Measurements from ENCODE around the gene LGR6. TPM values are rescaled to one million over a fixed set of nuclear protein-coding genes. Genes with fewer than 3 reads are reported as not detected.

LGR6 gene
- total and polyA plus RNA-seq, 2 donors (not counting 1 experiment from before 2014, with no cell fraction given), result 0.28 TPM; not detected in 1

DNA sequence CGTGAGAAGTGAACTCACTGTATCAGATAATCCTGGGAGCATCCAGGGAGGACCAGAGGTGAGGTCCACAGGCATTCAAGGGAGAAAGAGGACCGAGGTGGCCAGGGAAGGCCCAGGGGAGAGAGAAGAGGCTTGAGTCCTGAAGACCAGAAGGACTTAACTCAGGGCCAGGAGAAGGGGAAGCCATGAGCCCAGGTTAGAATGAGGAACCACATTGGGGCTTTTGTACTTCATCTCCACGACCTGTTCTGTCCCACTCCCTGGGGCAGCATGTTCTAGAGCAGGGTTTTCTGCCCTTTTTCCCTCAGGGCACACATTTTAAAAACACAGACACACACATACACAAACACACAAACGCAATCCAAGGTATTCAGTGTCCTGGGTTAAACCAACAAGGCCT, 8.4 kb downstream of the LGR6 start:
- no peak overlapping the region for H3K4me3 Mint-ChIP-seq
- Histone ChIP-seq H2AFZ (ENCODE audit: insufficient read depth, low read depth, low read length, poor library complexity, severe bottlenecking) (no peak overlapping the region), H3K4me1 (ENCODE audit: control insufficient read depth in 2 of 2, insufficient read depth in 2 of 2, low read length in 2 of 2) (peaks cover 5 to 7% of the 10 kb centered on the region in 2 donors), H3K4me2 (replicated peaks; ENCODE audit: low read depth, low read length, poor library complexity, severe bottlenecking) (no peak overlapping the region), H4K20me1 (ENCODE audit: control insufficient read depth, insufficient read depth, low read length, poor library complexity, severe bottlenecking) (no peaks in the 10 kb centered on the region), H3K9ac (ENCODE audit: low read length) (no peak overlapping the region), H3K36me3 (replicated peaks in 1 of 2; ENCODE audit: control extremely low read depth in 1 of 2, control insufficient read depth in 1 of 2, extremely low read depth in 1 of 2, insufficient read depth in 2 of 2, low read length in 1 of 2) (no peaks in the 10 kb centered on the region), H3K79me2 (ENCODE audit: control insufficient read depth, insufficient read depth, low read length) (no peaks in the 10 kb centered on the region), H3K27ac (ENCODE audit: low read length in 2 of 2) (no peak overlapping the region), H3K4me3 (ENCODE audit: control extremely low read depth in 1 of 5, extremely low read depth in 1 of 5, insufficient read depth in 1 of 5, low read depth in 2 of 5, low read length in 4 of 5) (no peak overlapping the region), H3K27me3 (replicated peaks in 1 of 4; ENCODE audit: control extremely low read depth in 1 of 4, control insufficient read depth in 3 of 4, insufficient read depth in 4 of 4, low read length in 3 of 4) (peaks cover 0 to 18% (median 3%) of the 10 kb centered on the region in 4 experiments), H3K9me3 (ENCODE audit: control extremely low read depth in 1 of 3, control insufficient read depth in 2 of 3, insufficient read depth in 1 of 3, low read length in 2 of 3) (no peaks in the 10 kb centered on the region)
- ChIA-PET POLR2A (no interaction called here), CTCF (interaction anchor here (0.9 to 1.3 kb wide), 4 partner anchors 9 to 47 kb away, joined by 3 to 8 read pairs (median 4); partner anchors contain the start of gene LGR6)
- intact Hi-C loops (cut with micrococcal nuclease), result no loop called here
- H3K27ac Mint-ChIP-seq, result no peak overlapping the region
- H3K9me3 Mint-ChIP-seq (ENCODE audit: insufficient read depth), result no peaks in the 10 kb centered on the region
- peaks cover 26% of the 10 kb centered on the region for H3K27me3 Mint-ChIP-seq
- DNase-seq, result no peak
- WGBS (ENCODE audit: insufficient coverage), result 61% methylated on average over 4 of the region's 4 CpGs
- TF ChIP-seq, protein P1, sequence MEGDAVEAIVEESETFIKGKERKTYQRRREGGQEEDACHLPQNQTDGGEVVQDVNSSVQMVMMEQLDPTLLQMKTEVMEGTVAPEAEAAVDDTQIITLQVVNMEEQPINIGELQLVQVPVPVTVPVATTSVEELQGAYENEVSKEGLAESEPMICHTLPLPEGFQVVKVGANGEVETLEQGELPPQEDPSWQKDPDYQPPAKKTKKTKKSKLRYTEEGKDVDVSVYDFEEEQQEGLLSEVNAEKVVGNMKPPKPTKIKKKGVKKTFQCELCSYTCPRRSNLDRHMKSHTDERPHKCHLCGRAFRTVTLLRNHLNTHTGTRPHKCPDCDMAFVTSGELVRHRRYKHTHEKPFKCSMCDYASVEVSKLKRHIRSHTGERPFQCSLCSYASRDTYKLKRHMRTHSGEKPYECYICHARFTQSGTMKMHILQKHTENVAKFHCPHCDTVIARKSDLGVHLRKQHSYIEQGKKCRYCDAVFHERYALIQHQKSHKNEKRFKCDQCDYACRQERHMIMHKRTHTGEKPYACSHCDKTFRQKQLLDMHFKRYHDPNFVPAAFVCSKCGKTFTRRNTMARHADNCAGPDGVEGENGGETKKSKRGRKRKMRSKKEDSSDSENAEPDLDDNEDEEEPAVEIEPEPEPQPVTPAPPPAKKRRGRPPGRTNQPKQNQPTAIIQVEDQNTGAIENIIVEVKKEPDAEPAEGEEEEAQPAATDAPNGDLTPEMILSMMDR (IDR thresholded peaks at IDR 0.05), result no peak
- TF ChIP-seq EZH2 (IDR thresholded peaks at IDR 0.05; ENCODE audit: borderline replicate concordance, insufficient read depth, low read depth, low read length, poor library complexity, severe bottlenecking), result no peak
- H3K4me1 Mint-ChIP-seq, result peaks cover 10% of the 10 kb centered on the region
- no peak for ATAC-seq (ENCODE audit: low read depth)

DNA sequence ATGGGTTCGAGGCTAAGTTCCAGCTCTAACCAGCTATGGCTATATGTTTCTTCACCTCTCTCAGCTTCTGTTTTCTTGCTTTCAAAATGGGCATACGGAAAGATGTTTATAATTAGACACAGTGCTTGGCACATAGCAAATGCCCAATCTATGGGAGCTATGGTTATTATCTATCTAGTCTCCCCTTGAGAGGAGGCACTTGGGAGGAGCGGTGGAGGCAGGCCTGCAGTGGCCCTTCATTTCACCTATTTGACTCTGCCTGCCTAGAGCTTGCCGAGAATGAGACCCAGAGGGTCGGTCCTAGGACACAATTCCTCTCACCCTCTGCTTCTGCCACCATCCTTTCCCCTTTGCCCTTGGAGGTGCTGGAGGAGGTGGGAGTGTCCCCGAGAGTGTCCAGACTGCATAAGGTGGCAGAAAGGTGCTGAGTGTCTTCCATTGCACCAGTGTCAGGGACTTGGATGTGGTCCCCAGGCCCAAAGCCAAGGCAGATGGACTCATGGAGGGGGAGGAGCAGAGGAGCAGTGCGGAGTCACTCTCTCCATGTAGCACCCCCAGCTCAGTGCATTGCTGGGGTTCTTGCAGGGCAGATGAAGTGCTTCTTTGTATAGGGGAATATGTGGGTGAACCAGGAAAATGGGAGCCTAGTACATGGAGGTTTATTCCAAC, 9.0 kb downstream of the LGR6 start:
- H3K4me1 Mint-ChIP-seq, result peaks cover 10% of the 10 kb centered on the region
- intact Hi-C loops (cut with micrococcal nuclease), result no loop called here
- WGBS (ENCODE audit: insufficient coverage), result 100% methylated on average over 1 of the region's 7 CpGs
- ChIA-PET CTCF (interaction anchor here (1.1 to 1.3 kb wide), 2 partner anchors 10 to 48 kb away, joined by 3 to 8 read pairs; partner anchors contain the start of gene LGR6), POLR2A (no interaction called here)
- Histone ChIP-seq H4K20me1 (ENCODE audit: control insufficient read depth, insufficient read depth, low read length, poor library complexity, severe bottlenecking) (no peaks in the 10 kb centered on the region), H3K27ac (ENCODE audit: low read length in 2 of 2) (no peak overlapping the region), H2AFZ (ENCODE audit: insufficient read depth, low read depth, low read length, poor library complexity, severe bottlenecking) (no peak overlapping the region), H3K9ac (ENCODE audit: low read length) (no peak overlapping the region), H3K4me1 (ENCODE audit: control insufficient read depth in 2 of 2, insufficient read depth in 2 of 2, low read length in 2 of 2) (peaks cover 5 to 7% of the 10 kb centered on the region in 2 donors), H3K36me3 (replicated peaks in 1 of 2; ENCODE audit: control extremely low read depth in 1 of 2, control insufficient read depth in 1 of 2, extremely low read depth in 1 of 2, insufficient read depth in 2 of 2, low read length in 1 of 2) (no peaks in the 10 kb centered on the region), H3K27me3 (replicated peaks in 1 of 4; ENCODE audit: control extremely low read depth in 1 of 4, control insufficient read depth in 3 of 4, insufficient read depth in 4 of 4, low read length in 3 of 4) (peaks cover 0 to 22% (median 3%) of the 10 kb centered on the region in 4 experiments), H3K4me2 (replicated peaks; ENCODE audit: low read depth, low read length, poor library complexity, severe bottlenecking) (no peak overlapping the region), H3K9me3 (ENCODE audit: control extremely low read depth in 1 of 3, control insufficient read depth in 2 of 3, insufficient read depth in 1 of 3, low read length in 2 of 3) (no peaks in the 10 kb centered on the region), H3K79me2 (ENCODE audit: control insufficient read depth, insufficient read depth, low read length) (no peaks in the 10 kb centered on the region), H3K4me3 (ENCODE audit: control extremely low read depth in 1 of 5, extremely low read depth in 1 of 5, insufficient read depth in 1 of 5, low read depth in 2 of 5, low read length in 4 of 5) (no peak overlapping the region)
- no peak overlapping the region for H3K4me3 Mint-ChIP-seq
- H3K27me3 Mint-ChIP-seq, result peaks cover 19% of the 10 kb centered on the region
- no peak for DNase-seq
- H3K27ac Mint-ChIP-seq, result no peak overlapping the region
- no peaks in the 10 kb centered on the region for H3K9me3 Mint-ChIP-seq (ENCODE audit: insufficient read depth)
- ATAC-seq (ENCODE audit: low read depth), result no peak
- no peak for TF ChIP-seq EZH2 (IDR thresholded peaks at IDR 0.05; ENCODE audit: borderline replicate concordance, insufficient read depth, low read depth, low read length, poor library complexity, severe bottlenecking)
- TF ChIP-seq, protein P1 (IDR thresholded peaks at IDR 0.05), result no peak
